ENCODE results near the gene TRMT11.

The TRMT11 gene

GRCh38 chr6:126076992-126077664, 90.8 kb downstream of the TRMT11 start:
- no peak for DNase-seq (ENCODE audit: low read depth)

GRCh38 chr6:126077810-126078776, 91.8 kb downstream of the TRMT11 start:
- no peak for DNase-seq (ENCODE audit: low read depth)

- DNase-seq (ENCODE audit: low read depth), result no peak
Observed at GRCh38 chr6:126083875-126084274, 97.5 kb downstream of the TRMT11 start.

GRCh38 chr6:126086560-126086959, 100.2 kb downstream of the TRMT11 start:
- no peak for DNase-seq (ENCODE audit: low read depth)
